Fibroblast of lung (primary cell): ENCODE measurements around the gene SEC61A2. TPM values are rescaled to one million over a fixed set of nuclear protein-coding genes. Genes with fewer than 3 reads are reported as not detected.

Experiments
- DNase-seq, 2 donors: peaks; one replicate each; pipeline versions ENCODE4 v3.0.0 to v3.0.0-alpha.2; 2010; ENCODE audit warnings: low read depth in 2 of 2
- H2AFZ ChIP-seq: 2 replicates; pipeline ENCODE4 v1.5.1; 2012; ENCODE audit warnings: low read length, control low read depth, inconsistent platforms
- H3K27ac ChIP-seq: 2 replicates; pipeline ENCODE4 v1.5.1; 2011; ENCODE audit warnings: low read length, control low read depth; ENCODE audit not compliant: insufficient read depth
- H3K27me3 ChIP-seq: 2 replicates; pipeline ENCODE4 v1.5.1; 2011; ENCODE audit warnings: mild to moderate bottlenecking, low read length; ENCODE audit not compliant: control insufficient read depth, insufficient read depth
- H3K36me3 ChIP-seq: 2 replicates; pipeline ENCODE4 v1.5.1; 2011; ENCODE audit warnings: low read length; ENCODE audit not compliant: control insufficient read depth, insufficient read depth
- H3K4me1 ChIP-seq: 2 replicates; pipeline ENCODE4 v1.5.1; 2011; ENCODE audit warnings: low read length; ENCODE audit not compliant: control insufficient read depth, insufficient read depth; ENCODE audit errors: extremely low read depth
- H3K4me2 ChIP-seq: 2 replicates; pipeline ENCODE4 v1.5.1; 2011; ENCODE audit warnings: low read length, control low read depth; ENCODE audit not compliant: insufficient read depth; ENCODE audit errors: extremely low read depth
- H3K4me3 ChIP-seq, 4 experiments: fragments of 200-600 bp in 1 of 4; sonication (generic) in 1 of 4; replicated peaks in 1 of 4; 2 replicates each; pipeline ENCODE4 v1.5.1; 2011 to 2016; ENCODE audit warnings: low read length in 4 of 4, low read depth in 3 of 4, mild to moderate bottlenecking in 3 of 4, control low read depth in 2 of 4, inconsistent platforms in 1 of 4, mixed read lengths in 1 of 4; ENCODE audit not compliant: insufficient read depth in 1 of 4; ENCODE audit errors: control extremely low read depth in 1 of 4
- H3K79me2 ChIP-seq: 2 replicates; pipeline ENCODE4 v1.5.1; 2012; ENCODE audit warnings: mild to moderate bottlenecking, low read length, inconsistent platforms; ENCODE audit not compliant: control insufficient read depth, insufficient read depth
- H3K9ac ChIP-seq: 2 replicates; pipeline ENCODE4 v1.5.1; 2011; ENCODE audit warnings: mild to moderate bottlenecking, low read length, control low read depth; ENCODE audit not compliant: insufficient read depth
- H3K9me3 ChIP-seq: 2 replicates; pipeline ENCODE4 v1.5.1; 2012; ENCODE audit warnings: low read depth, low read length; ENCODE audit not compliant: control insufficient read depth, insufficient read depth
- H4K20me1 ChIP-seq: 2 replicates; pipeline ENCODE4 v1.5.1; 2011; ENCODE audit warnings: low read length; ENCODE audit not compliant: control insufficient read depth, insufficient read depth; ENCODE audit errors: extremely low read depth
- CTCF ChIP-seq, 2 donors: IDR thresholded peaks in 1 of 2; conservative IDR thresholded peaks in 1 of 2; 1 replicate in 1 of 2; 2 replicates in 1 of 2; pipeline ENCODE4 v1.5.1; 2011 to 2012; ENCODE audit warnings: low read length in 2 of 2, control low read depth in 1 of 2, inconsistent platforms in 1 of 2, low read depth in 1 of 2, mild to moderate bottlenecking in 1 of 2
- EZH2 ChIP-seq: IDR thresholded peaks from 2 replicates; pipeline ENCODE4 v1.5.1; 2012; ENCODE audit warnings: low read length, control low read depth, mild to moderate bottlenecking; ENCODE audit errors: missing control alignments
- polyA plus RNA-seq, 2 donors: library from polyadenylated mRNA; depleted of rRNA in 1 of 2; stranded (reverse) in 1 of 2; unstranded in 1 of 2; fragments of >200 nt; gene quantifications; 2 replicates each; pipeline ENCODE4 v1.2.1, GENCODE V29; 2011 to 2012; ENCODE audit warnings: missing spikeins in 1 of 2
- total RNA-seq: library from RNA; depleted of rRNA; stranded (reverse); fragments of >200 nt; gene quantifications from 2 replicates; pipeline ENCODE4 v1.2.1, GENCODE V29; 2014

The SEC61A2 gene
- total and polyA plus RNA-seq, 2 donors (not counting 1 experiment from before 2014, with no cell fraction given): 9.2 to 12.8 TPM

GRCh38 chr10:12195281-12195602, 65.8 kb downstream of the SEC61A2 start:
- TF ChIP-seq CTCF (conservative IDR thresholded peaks at IDR 0.05 in 1 of 2, IDR thresholded peaks at IDR 0.05 in 1 of 2; ENCODE audit: low read depth in 1 of 2, low read length in 2 of 2): no peak
- TF ChIP-seq EZH2: no peak
- H3K4me1 ChIP-seq: peaks cover 6% of the 10 kb centered on the region
- peak overlapping the region; percentile 75 to 99 (median 93) for H3K4me3 ChIP-seq
- peaks cover 3% of the 10 kb centered on the region for H4K20me1 ChIP-seq
- peaks cover 77% of the 10 kb centered on the region for H3K79me2 ChIP-seq
- H3K4me2 ChIP-seq: peak overlapping the region; percentile 61
- H2AFZ ChIP-seq: peak overlapping the region; percentile 90
- DNase-seq: no peak
- peak overlapping the region; percentile 81 for H3K9ac ChIP-seq
- H3K27ac ChIP-seq: peak overlapping the region; percentile 90
- H3K9me3 ChIP-seq: no peaks in the 10 kb centered on the region
- H3K27me3 ChIP-seq: no peaks in the 10 kb centered on the region
- H3K36me3 ChIP-seq: peaks cover 1% of the 10 kb centered on the region

- Histone ChIP-seq H3K4me1 (peaks cover 6% of the 10 kb centered on the region), H3K36me3 (peaks cover 1% of the 10 kb centered on the region), H4K20me1 (peaks cover 3% of the 10 kb centered on the region), H3K9me3 (no peaks in the 10 kb centered on the region), H3K4me3 (peak within 1 kb of the TSS; percentile 75 to 99 (median 93)), H3K9ac (peak within 1 kb of the TSS; percentile 81), H3K79me2 (peaks cover 72% of the 10 kb centered on the region), H3K27me3 (no peaks in the 10 kb centered on the region), H3K4me2 (peak within 1 kb of the TSS; percentile 88), H3K27ac (peak within 1 kb of the TSS; percentile 90), H2AFZ (peak within 1 kb of the TSS; percentile 90)
- peak; percentile 90 to 93 for DNase-seq
- TF ChIP-seq CTCF (conservative IDR thresholded peaks at IDR 0.05 in 1 of 2, IDR thresholded peaks at IDR 0.05 in 1 of 2; ENCODE audit: low read depth in 1 of 2, low read length in 2 of 2) (no peak), EZH2 (no peak)
Observed at GRCh38 chr10:12195603-12196506, 66.4 kb downstream of the SEC61A2 start, which contains the start of the genes CDC123 and NUDT5. TSS of gene CDC123 (plus strand) at chr10:12196188. CDS start at chr10:12196246, 58 bp downstream. TSS of gene NUDT5 (minus strand) at chr10:12195891. CDS start at chr10:12186291, 9,600 bp downstream.

- peak overlapping the region; percentile 74 for H2AFZ ChIP-seq
- H3K4me1 ChIP-seq: peaks cover 6% of the 10 kb centered on the region
- no peak for TF ChIP-seq EZH2
- no peak for TF ChIP-seq CTCF (conservative IDR thresholded peaks at IDR 0.05 in 1 of 2, IDR thresholded peaks at IDR 0.05 in 1 of 2; ENCODE audit: low read depth in 1 of 2, low read length in 2 of 2)
- H3K4me2 ChIP-seq: peak overlapping the region; percentile 88
- peaks cover 3% of the 10 kb centered on the region for H3K36me3 ChIP-seq
- peak overlapping the region; percentile 90 for H3K27ac ChIP-seq
- peaks cover 3% of the 10 kb centered on the region for H4K20me1 ChIP-seq
- no peaks in the 10 kb centered on the region for H3K9me3 ChIP-seq
- DNase-seq: no peak
- peak overlapping the region; percentile 81 for H3K9ac ChIP-seq
- peak overlapping the region; percentile 75 to 99 (median 93) for H3K4me3 ChIP-seq
- H3K79me2 ChIP-seq: peaks cover 74% of the 10 kb centered on the region
- no peaks in the 10 kb centered on the region for H3K27me3 ChIP-seq
Observed at GRCh38 chr10:12196531-12197211, 67.2 kb downstream of the SEC61A2 start.
